CD4-positive, alpha-beta memory T cell (primary cell): ENCODE results near the gene CA5B. TPM values are rescaled to one million over a fixed set of nuclear protein-coding genes. Genes with fewer than 3 reads are reported as not detected.
A peak's percentile ranks its signal among the peaks of the same experiment; 100 is the strongest.
"Not testable (repeated sequence)": the region's sequence is repeated elsewhere in the genome, so short reads cannot be mapped to it uniquely, and the experiment has no call there.

ENCODE experiments used
- CTCF ChIA-PET: fragments of 350-600 bp; sonication (Branson Sonifier 250); formaldehyde crosslinking; loops from one replicate; lab custom pipeline; 2021; ENCODE audit warnings: inconsistent platforms; ENCODE audit not compliant: partially characterized antibody; lab: Charles Lee
- POLR2A ChIA-PET: fragments of 350-600 bp; sonication (Branson Sonifier 250); formaldehyde crosslinking; loops from one replicate; lab custom pipeline; 2021; ENCODE audit not compliant: partially characterized antibody; lab: Charles Lee
- DNase-seq, 5 donors: peaks; one replicate each; pipeline versions ENCODE4 v3.0.0 to v3.0.0-alpha.2; 2020 to 2022; ENCODE audit warnings: mixed read lengths in 1 of 5
- H3K27ac ChIP-seq: one replicate; pipeline ENCODE4 v1.7.0; 2013; ENCODE audit warnings: low read depth, low read length
- H3K27me3 ChIP-seq: 2 replicates; pipeline ENCODE4 v1.7.0; 2013; ENCODE audit warnings: mild to moderate bottlenecking, low read length, moderate library complexity; ENCODE audit not compliant: insufficient read depth
- H3K36me3 ChIP-seq: 2 replicates; pipeline ENCODE4 v1.7.0; 2013; ENCODE audit warnings: mild to moderate bottlenecking, low read length, moderate library complexity; ENCODE audit not compliant: insufficient read depth
- H3K4me1 ChIP-seq: 2 replicates; pipeline ENCODE4 v1.7.0; 2013; ENCODE audit warnings: mild to moderate bottlenecking, low read length, moderate library complexity; ENCODE audit not compliant: insufficient read depth
- H3K4me3 ChIP-seq, 2 donors: one replicate each; pipeline ENCODE4 v1.7.0; 2013; ENCODE audit warnings: low read length in 2 of 2, mild to moderate bottlenecking in 1 of 2
- H3K9me3 ChIP-seq, 2 donors: one replicate each; pipeline ENCODE4 v1.7.0; 2013; ENCODE audit warnings: low read length in 2 of 2, control low read depth in 1 of 2; ENCODE audit not compliant: control insufficient read depth in 1 of 2
- H3K27ac Mint-ChIP-seq, 7 donors: one replicate each; pipeline ENCODE4 v1.8.0; 2020 to 2021; ENCODE audit warnings: mixed read lengths in 7 of 7, mild to moderate bottlenecking in 6 of 7, inconsistent platforms in 3 of 7, moderate library complexity in 3 of 7
- H3K27me3 Mint-ChIP-seq, 2 donors: one replicate each; pipeline ENCODE4 v1.8.0; 2020 to 2021; ENCODE audit warnings: mixed read lengths in 2 of 2
- H3K36me3 Mint-ChIP-seq, 2 donors: one replicate each; pipeline ENCODE4 v1.8.0; 2020 to 2021; ENCODE audit warnings: mixed read lengths in 2 of 2, inconsistent platforms in 1 of 2, mild to moderate bottlenecking in 1 of 2
- H3K4me1 Mint-ChIP-seq, 4 donors: one replicate each; pipeline ENCODE4 v1.8.0; 2020 to 2021; ENCODE audit warnings: mixed read lengths in 4 of 4, mild to moderate bottlenecking in 1 of 4
- H3K4me3 Mint-ChIP-seq, 8 donors: one replicate each; pipeline ENCODE4 v1.8.0; 2020 to 2021; ENCODE audit warnings: mixed read lengths in 8 of 8, mild to moderate bottlenecking in 7 of 8, moderate library complexity in 6 of 8, inconsistent platforms in 3 of 8
- H3K9me3 Mint-ChIP-seq, 8 donors: one replicate each; pipeline ENCODE4 v1.8.0; 2020 to 2021; ENCODE audit warnings: mixed read lengths in 8 of 8, mild to moderate bottlenecking in 5 of 8, inconsistent platforms in 3 of 8, moderate library complexity in 1 of 8
- intact Hi-C: fragments of 100-400 bp; cut with micrococcal nuclease; formaldehyde crosslinking; loops from one replicate; pipeline ENCODE4 v1.15.1; 2023
- polyA plus RNA-seq, 2 donors: library from polyadenylated mRNA; unstranded; fragments of 300-500 nt; fragmentation: Illumina TruSeq; gene quantifications; one replicate each; pipeline ENCODE4 v1.2.3, GENCODE V29; 2021
- total RNA-seq, 2 experiments: library from RNA; stranded (reverse); gene quantifications; one replicate each; pipeline ENCODE4 v1.2.3, GENCODE V29; 2021

Gene CA5B
- total and polyA plus RNA-seq, 4 experiments from 2014 or later = 45.7 to 164 (median 71.9) TPM

GRCh38 chrX:15759886-15760285, 21.8 kb downstream of the CA5B start:
- DNase-seq, H3K27me3 Mint-ChIP-seq, H3K36me3 ChIP-seq, H3K27me3 ChIP-seq, H3K9me3 Mint-ChIP-seq, H3K9me3 ChIP-seq, H3K4me3 ChIP-seq: not testable (repeated sequence)
- Histone ChIP-seq H3K27ac (peak overlapping the region; percentile 0), H3K4me1 (peaks cover 60% of the 10 kb centered on the region)
- POLR2A ChIA-PET = interaction anchor here (1.3 to 4.2 kb wide), 3 partner anchors 9 to 21 kb away, joined by 6 to 58 read pairs (median 6); partner anchors contain the start of gene CA5B
- intact Hi-C loops = loop anchor here (2.0 kb wide), 2 partner anchors 21 to 363 kb away; partner anchors contain the start of genes CA5B and GRPR
- peaks cover 33 to 82% (median 53%) of the 10 kb centered on the region in 4 donors for H3K4me1 Mint-ChIP-seq
- peak overlapping the region; percentile 85 to 92 (median 89) for H3K27ac Mint-ChIP-seq
- H3K36me3 Mint-ChIP-seq = peaks cover 21 to 30% of the 10 kb centered on the region in 2 donors
- CTCF ChIA-PET = interaction anchor here (0.6 to 3.5 kb wide), 9 partner anchors 8 to 72 kb away, joined by 3 to 13 read pairs (median 3); partner anchors contain the start of genes CA5B and ZRSR2
- peak overlapping the region in 4 of 8 donors; percentile 24 to 59 (median 42) for H3K4me3 Mint-ChIP-seq

- intact Hi-C loops = loop anchor here (1.0 to 2.0 kb wide), 3 partner anchors 23 to 361 kb away; partner anchors contain the start of genes CA5B and GRPR
- Mint-ChIP-seq H3K4me1 (peaks cover 26 to 76% (median 42%) of the 10 kb centered on the region in 4 donors), H3K4me3 (peak overlapping the region in 2 of 8 donors; percentile 18 to 59), H3K36me3 (peaks cover 19 to 34% of the 10 kb centered on the region in 2 donors), H3K27me3 (no peaks in the 10 kb centered on the region), H3K27ac (peak overlapping the region; percentile 68 to 92 (median 85)), H3K9me3 (no peaks in the 10 kb centered on the region)
- Histone ChIP-seq H3K4me3 (no peak overlapping the region), H3K36me3 (no peaks in the 10 kb centered on the region), H3K27me3 (no peaks in the 10 kb centered on the region), H3K27ac (no peak overlapping the region), H3K4me1 (peaks cover 45% of the 10 kb centered on the region), H3K9me3 (no peaks in the 10 kb centered on the region)
- CTCF ChIA-PET = interaction anchor here (0.7 to 1.0 kb wide), 2 partner anchors 19 to 381 kb away, joined by 3 read pairs; no protein-coding TSS in a partner anchor
- peak in 4 of 5 donors; percentile 44 to 56 (median 54) for DNase-seq
- POLR2A ChIA-PET = no interaction called here
Measured at GRCh38 chrX:15761564-15762191, 23.6 kb downstream of the CA5B start.

GRCh38 chrX:15769300-15769954, 31.4 kb downstream of the CA5B start:
- ChIA-PET POLR2A (no interaction called here), CTCF (no interaction called here)
- Histone ChIP-seq H3K27ac (no peak overlapping the region), H3K4me3 (no peak overlapping the region), H3K27me3 (no peaks in the 10 kb centered on the region), H3K4me1 (peaks cover 3% of the 10 kb centered on the region), H3K36me3 (no peaks in the 10 kb centered on the region), H3K9me3 (no peaks in the 10 kb centered on the region)
- peak overlapping the region in 6 of 7 donors; percentile 13 to 89 (median 80) for H3K27ac Mint-ChIP-seq
- H3K4me1 Mint-ChIP-seq = peaks cover 13 to 46% (median 21%) of the 10 kb centered on the region in 4 donors
- peaks cover 36 to 52% of the 10 kb centered on the region in 2 donors for H3K36me3 Mint-ChIP-seq
- intact Hi-C loops = loop anchor here (5.0 kb wide), 1 partner anchor 33 kb away; no protein-coding TSS in a partner anchor
- DNase-seq = no peak
- no peaks in the 10 kb centered on the region for H3K9me3 Mint-ChIP-seq
- H3K4me3 Mint-ChIP-seq = peak overlapping the region in 1 of 8 donors; percentile 63
- no peaks in the 10 kb centered on the region for H3K27me3 Mint-ChIP-seq

GRCh38 chrX:15781961-15782699, 44.1 kb downstream of the CA5B start:
- Mint-ChIP-seq H3K4me1 (peaks cover 3 to 10% (median 9%) of the 10 kb centered on the region in 4 donors), H3K9me3 (no peaks in the 10 kb centered on the region), H3K4me3 (peak overlapping the region; percentile 76 to 95 (median 86)), H3K27me3 (no peaks in the 10 kb centered on the region), H3K27ac (peak overlapping the region; percentile 89 to 98 (median 98)), H3K36me3 (peaks cover 34 to 36% of the 10 kb centered on the region in 2 donors)
- DNase-seq = peak; percentile 14 to 40 (median 21)
- H3K27ac ChIP-seq = peak overlapping the region; percentile 70
- H3K36me3 ChIP-seq = peaks cover 8% of the 10 kb centered on the region
- ChIA-PET POLR2A (interaction anchor here (0.6 to 2.3 kb wide), 6 partner anchors 8 to 73 kb away, joined by 3 to 16 read pairs (median 6); partner anchors contain the start of genes AP1S2, CA5B and ZRSR2), CTCF (interaction anchor here (1.0 to 1.8 kb wide), 3 partner anchors 15 to 94 kb away, joined by 3 to 11 read pairs (median 4); partner anchors contain the start of gene CA5B)
- H3K9me3 ChIP-seq = no peaks in the 10 kb centered on the region
- H3K4me3 ChIP-seq = peak overlapping the region in 1 of 2 donors; percentile 23
- intact Hi-C loops = loop anchor here (2.0 kb wide), 1 partner anchor 43 kb away; the partner anchor contains the start of gene CA5B
- no peaks in the 10 kb centered on the region for H3K27me3 ChIP-seq
- peaks cover 15% of the 10 kb centered on the region for H3K4me1 ChIP-seq

- Histone ChIP-seq H3K27me3 (no peaks in the 10 kb centered on the region), H3K4me3 (no peak overlapping the region), H3K4me1 (peaks cover 19% of the 10 kb centered on the region), H3K9me3 (no peaks in the 10 kb centered on the region), H3K27ac (no peak overlapping the region), H3K36me3 (peaks cover 8% of the 10 kb centered on the region)
- H3K4me3 Mint-ChIP-seq = no peak overlapping the region
- H3K36me3 Mint-ChIP-seq = peaks cover 24 to 27% of the 10 kb centered on the region in 2 donors
- peak overlapping the region in 2 of 7 donors; percentile 2 to 65 for H3K27ac Mint-ChIP-seq
- DNase-seq = no peak
- H3K9me3 Mint-ChIP-seq = no peaks in the 10 kb centered on the region
- intact Hi-C loops = no loop called here
- ChIA-PET CTCF (no interaction called here), POLR2A (interaction anchor here (1.0 kb wide), 1 partner anchor 20 kb away, joined by 3 read pairs; no protein-coding TSS in a partner anchor)
- no peaks in the 10 kb centered on the region for H3K27me3 Mint-ChIP-seq
- peaks cover 5 to 14% (median 9%) of the 10 kb centered on the region in 4 donors for H3K4me1 Mint-ChIP-seq
Measured at GRCh38 chrX:15785176-15785750, 47.2 kb downstream of the CA5B start.

- Histone ChIP-seq H3K36me3 (peaks cover 8% of the 10 kb centered on the region), H3K4me3 (no peak overlapping the region), H3K9me3 (no peaks in the 10 kb centered on the region), H3K4me1 (peaks cover 21% of the 10 kb centered on the region), H3K27ac (no peak overlapping the region), H3K27me3 (no peaks in the 10 kb centered on the region)
- POLR2A ChIA-PET = interaction anchor here (0.9 kb wide), 1 partner anchor 11 kb away, joined by 3 read pairs; no protein-coding TSS in a partner anchor
- intact Hi-C loops = no loop called here
- H3K27me3 Mint-ChIP-seq = no peaks in the 10 kb centered on the region
- peak overlapping the region in 4 of 7 donors; percentile 8 to 70 (median 40) for H3K27ac Mint-ChIP-seq
- H3K4me1 Mint-ChIP-seq = peaks cover 5 to 13% (median 7%) of the 10 kb centered on the region in 4 donors
- no peaks in the 10 kb centered on the region for H3K9me3 Mint-ChIP-seq
- CTCF ChIA-PET = no interaction called here
- no peak overlapping the region for H3K4me3 Mint-ChIP-seq
- no peak for DNase-seq
- H3K36me3 Mint-ChIP-seq = peaks cover 20 to 21% of the 10 kb centered on the region in 2 donors
Measured at GRCh38 chrX:15786915-15787314, 48.8 kb downstream of the CA5B start.
